K562 (cell line): ENCODE results near the gene F11R. TPM values are rescaled to one million over a fixed set of nuclear protein-coding genes. Genes with fewer than 3 reads are reported as not detected.

Experiments
- ARID1B ChIP-seq: fragments of 450-650 bp; IDR thresholded peaks from 2 replicates; pipeline ENCODE4 v1.6.1; 2016; ENCODE audit warnings: antibody characterized with exemption, mild to moderate bottlenecking, inconsistent platforms
- CBFA2T3 ChIP-seq: fragments of 450-650 bp; IDR thresholded peaks from 2 replicates; pipeline ENCODE4 v1.6.1; 2017
- CEBPB ChIP-seq: fragments of 450-650 bp; IDR thresholded peaks from 2 replicates; pipeline ENCODE4 v1.6.1; 2016; ENCODE audit warnings: missing genetic modification characterization, missing compliant biosample characterization
- CHD2 ChIP-seq: IDR thresholded peaks from 2 replicates; pipeline ENCODE4 v1.6.1; 2011; ENCODE audit warnings: low read depth, low read length
- DACH1 ChIP-seq: fragments of 450-650 bp; IDR thresholded peaks from 2 replicates; pipeline ENCODE4 v1.6.1; 2018; ENCODE audit not compliant: partially characterized antibody
- DIDO1 ChIP-seq: fragments of 450-650 bp; IDR thresholded peaks from 2 replicates; pipeline ENCODE4 v1.6.1; 2016; ENCODE audit warnings: low read depth, missing biosample characterization, missing genetic modification characterization
- DPF2 ChIP-seq: fragments of 450-650 bp; IDR thresholded peaks from 2 replicates; pipeline ENCODE4 v1.6.1; 2016
- EGR1 ChIP-seq: fragments of 450-650 bp; conservative IDR thresholded peaks from 2 replicates; pipeline ENCODE4 v1.6.1; 2017; ENCODE audit warnings: mild to moderate bottlenecking
- EP400 ChIP-seq: fragments of 450-650 bp; IDR thresholded peaks from 2 replicates; pipeline ENCODE4 v1.6.1; 2017; ENCODE audit warnings: antibody characterized with exemption, mild to moderate bottlenecking, moderate library complexity
- FOXA1 ChIP-seq: fragments of 450-650 bp; IDR thresholded peaks from 2 replicates; pipeline ENCODE4 v1.6.1; 2016; ENCODE audit warnings: mild to moderate bottlenecking, borderline replicate concordance
- FOXK1 ChIP-seq: sonication (generic); formaldehyde crosslinking; IDR thresholded peaks from 2 replicates; pipeline ENCODE4 v1.8.0; 2022; ENCODE audit warnings: missing genetic modification reagents, mild to moderate bottlenecking, borderline replicate concordance
- FOXP1 ChIP-seq: sonication (generic); formaldehyde crosslinking; IDR thresholded peaks from 2 replicates; pipeline ENCODE4 v1.8.0; 2022; ENCODE audit warnings: mild to moderate bottlenecking, missing genetic modification reagents
- GMEB1 ChIP-seq: fragments of 250-450 bp; sonication (Bioruptor Pico); IDR thresholded peaks from 2 replicates; pipeline ENCODE4 v1.4.0; 2020; ENCODE audit warnings: mild to moderate bottlenecking
- MECOM ChIP-seq: fragments of 250-450 bp; sonication (Bioruptor Pico); IDR thresholded peaks from 2 replicates; pipeline ENCODE4 v1.8.0; 2022; ENCODE audit warnings: inconsistent platforms
- NCOA2 ChIP-seq, 2 experiments: fragments of 450-650 bp; IDR thresholded peaks; 2 replicates each; pipeline ENCODE4 v1.6.1; 2018; ENCODE audit warnings: mild to moderate bottlenecking in 2 of 2, moderate library complexity in 1 of 2; ENCODE audit not compliant: partially characterized antibody in 2 of 2
- PKNOX1 ChIP-seq: fragments of 450-650 bp; IDR thresholded peaks from 2 replicates; pipeline ENCODE4 v1.6.1; 2016
- POLR2B ChIP-seq: fragments of 450-650 bp; IDR thresholded peaks from 2 replicates; pipeline ENCODE4 v1.6.1; 2018; ENCODE audit warnings: low read depth; ENCODE audit not compliant: partially characterized antibody
- SMARCB1 ChIP-seq: IDR thresholded peaks from 2 replicates; pipeline ENCODE4 v1.6.1; 2011; ENCODE audit warnings: improper control_type of control experiment, low read depth; ENCODE audit not compliant: insufficient read length
- STAG1 ChIP-seq: sonication (generic); formaldehyde crosslinking; IDR thresholded peaks from 2 replicates; pipeline ENCODE4 v1.5.0; 2020; ENCODE audit warnings: missing genetic modification reagents, borderline replicate concordance
- USF1 ChIP-seq: sonication (generic); formaldehyde crosslinking; IDR thresholded peaks from 2 replicates; pipeline ENCODE4 v1.9.0; 2022; ENCODE audit warnings: mild to moderate bottlenecking, missing genetic modification reagents
- ZC3H11A ChIP-seq: IDR thresholded peaks from 2 replicates; pipeline ENCODE4 v1.6.1; 2012; ENCODE audit warnings: low read depth, low read length, improper control_type of control experiment
- ZHX1 ChIP-seq: fragments of 150-350 bp; conservative IDR thresholded peaks from 2 replicates; pipeline ENCODE4 v1.6.1; 2014; ENCODE audit warnings: low read length
- ZNF175 ChIP-seq: fragments of 200-800 bp; sonication (Bioruptor generic); IDR thresholded peaks from 2 replicates; pipeline ENCODE4 v1.6.1; 2016; ENCODE audit warnings: low read depth, mild to moderate bottlenecking, missing genetic modification characterization, missing compliant biosample characterization
- ZNF239 ChIP-seq: fragments of 250-450 bp; sonication (Bioruptor Pico); IDR thresholded peaks from 2 replicates; pipeline ENCODE4 v1.4.0; 2020; ENCODE audit warnings: mild to moderate bottlenecking
- ZNF695 ChIP-seq: fragments of 450-650 bp; formaldehyde crosslinking; IDR thresholded peaks from 2 replicates; pipeline ENCODE4 v1.4.0; 2020; ENCODE audit warnings: mild to moderate bottlenecking, moderate library complexity
- polyA plus RNA-seq, 8 experiments: library from polyadenylated mRNA; depleted of rRNA in 4 of 8; stranded (reverse) in 5 of 8; unstranded in 3 of 8; fragments of >200 nt; fragmentation: Nextera tagmentation in 2 of 8; fragmentation: Illumina TruSeq in 1 of 8; extraction: Ambion mirVana in 2 of 8; extraction: Trizol in 1 of 8; gene quantifications; 2 replicates each; pipeline versions ENCODE4 v1.2.1 to v1.2.3, GENCODE V29; 2011 to 2014; ENCODE audit warnings: inconsistent platforms in 1 of 8, missing spikeins in 1 of 8
- total RNA-seq, 7 experiments: library from RNA; depleted of rRNA in 6 of 7; stranded (reverse); fragments of >200 nt in 6 of 7; fragmentation: Illumina TruSeq in 2 of 7; extraction: Trizol in 2 of 7; gene quantifications; 2 replicates each; pipeline versions ENCODE4 v1.2.1 to v1.2.3, GENCODE V29; 2011 to 2021; ENCODE audit warnings: low replicate concordance in 1 of 7

The F11R gene
- total and polyA plus RNA-seq, 9 of the 15 experiments (the other 6 are each of a cell fraction or from before 2014, with no cell fraction given): 27.4 to 187 (median 52.5) TPM

GRCh38 chr1:161020509-161021164 lies at the start of gene F11R (continued):
- TF ChIP-seq CHD2: peak; percentile 63
- TF ChIP-seq DPF2: peak; percentile 84
- peak; percentile 43 for TF ChIP-seq ZNF239
- TF ChIP-seq FOXP1 (CRISPR knock-in tag): peak; percentile 88; the same call in 1 of the 2 replicates
- no peak for TF ChIP-seq FOXA1
- TF ChIP-seq ZNF695: no peak
- no peak for TF ChIP-seq ZHX1
- no peak for TF ChIP-seq ZNF175
- TF ChIP-seq PKNOX1: no peak
- peak; percentile 87 for TF ChIP-seq ARID1B
- TF ChIP-seq NCOA2 (IDR thresholded peaks at IDR 0.05; ENCODE audit: partially characterized antibody in 2 of 2): no peak
- TF ChIP-seq EP400: peak; percentile 82
- TF ChIP-seq CBFA2T3: peak; percentile 92
- no peak for TF ChIP-seq STAG1 (CRISPR knock-in tag)
- no peak for TF ChIP-seq DIDO1 (tag)
- TF ChIP-seq DACH1: peak; percentile 96
- peak; percentile 24; the same call in 1 of the 2 replicates for TF ChIP-seq MECOM
- 0 out of 2 replicates have a peak, but pooled peaks have one; percentile 63 for TF ChIP-seq FOXK1 (CRISPR knock-in tag)
- TF ChIP-seq ZC3H11A: no peak
- 0 out of 2 replicates have a peak, but pooled peaks have one; percentile 30 for TF ChIP-seq EGR1
- TF ChIP-seq POLR2B: peak; percentile 72
- no peak for TF ChIP-seq SMARCB1
- 0 out of 2 replicates have a peak, but pooled peaks have one; percentile 23 for TF ChIP-seq GMEB1
- TF ChIP-seq USF1 (CRISPR knock-in tag): peak; percentile 33; the same call in 1 of the 2 replicates
- peak; percentile 91 for TF ChIP-seq CEBPB (tag)
